H1 (cell line): ENCODE measurements around the gene ATG7. TPM values are rescaled to one million over a fixed set of nuclear protein-coding genes. Genes with fewer than 3 reads are reported as not detected.

Experiments used
- CTCF ChIA-PET: fragments of 300-600 bp; sonication (Branson Sonifier 250); formaldehyde crosslinking; loops from one replicate; lab custom pipeline; 2021; ENCODE audit not compliant: partially characterized antibody; lab: Charles Lee
- POLR2A ChIA-PET: fragments of 300-600 bp; sonication (Branson Sonifier 250); formaldehyde crosslinking; loops from one replicate; lab custom pipeline; 2021; ENCODE audit warnings: inconsistent platforms; ENCODE audit not compliant: partially characterized antibody; lab: Charles Lee
- DNase-seq, 2 experiments: peaks; one replicate each; pipeline versions ENCODE4 v3.0.0 to v3.0.0-alpha.2; 2010 to 2022; ENCODE audit warnings: low spot score in 2 of 2, low read depth in 1 of 2, mixed read lengths in 1 of 2
- FAIRE-seq: peaks from 2 replicates; lab custom pipeline; 2011; peaks lifted over from hg19 to GRCh38; lab: Jason Lieb, UNC
- H2AFZ ChIP-seq: 2 replicates; pipeline ENCODE4 v1.8.1; 2012; ENCODE audit warnings: low read length, inconsistent platforms
- H2AK5ac ChIP-seq: 2 replicates; pipeline ENCODE4 v1.6.1; 2013; ENCODE audit warnings: low read depth, low read length
- H2BK120ac ChIP-seq: replicated peaks from 2 replicates; pipeline ENCODE3; 2013; ENCODE audit warnings: low read depth, low read length, inconsistent platforms
- H2BK12ac ChIP-seq: 2 replicates; pipeline ENCODE4 v1.6.1; 2013; ENCODE audit warnings: low read depth, low read length
- H2BK15ac ChIP-seq: 2 replicates; pipeline ENCODE4 v1.6.1; 2013; ENCODE audit warnings: low read length
- H2BK20ac ChIP-seq: 2 replicates; pipeline ENCODE4 v1.6.1; 2013; ENCODE audit warnings: low read length
- H2BK5ac ChIP-seq: 2 replicates; pipeline ENCODE4 v1.6.1; 2013; ENCODE audit warnings: low read depth, low read length
- H3K14ac ChIP-seq: 2 replicates; pipeline ENCODE4 v1.6.1; 2013; ENCODE audit warnings: inconsistent platforms; ENCODE audit not compliant: insufficient read length
- H3K18ac ChIP-seq: 2 replicates; pipeline ENCODE4 v1.6.1; 2013; ENCODE audit warnings: low read length; ENCODE audit errors: extremely low read depth
- H3K23ac ChIP-seq: 2 replicates; pipeline ENCODE4 v1.6.1; 2013; ENCODE audit warnings: inconsistent platforms; ENCODE audit not compliant: insufficient read length
- H3K23me2 ChIP-seq: 2 replicates; pipeline ENCODE4 v1.6.1; 2013; ENCODE audit warnings: low read depth, low read length
- H3K27ac ChIP-seq: 2 replicates; pipeline ENCODE4 v1.6.1; 2011; ENCODE audit warnings: low read depth, low read length, inconsistent platforms
- H3K27me3 ChIP-seq, 4 experiments: replicated peaks in 1 of 4; 1 replicate in 1 of 4; 2 replicates in 3 of 4; pipeline versions ENCODE4 v1.6.1 to v1.8.1; 2011 to 2013; ENCODE audit warnings: low read length in 3 of 4, mild to moderate bottlenecking in 3 of 4, inconsistent platforms in 2 of 4, mixed read lengths in 2 of 4, moderate library complexity in 1 of 4; ENCODE audit not compliant: control insufficient read depth in 3 of 4, insufficient read depth in 3 of 4; ENCODE audit errors: extremely low read depth in 1 of 4
- H3K36me3 ChIP-seq, 4 experiments: 2 replicates each; pipeline versions ENCODE4 v1.6.1 to v1.8.1; 2011 to 2013; ENCODE audit warnings: mild to moderate bottlenecking in 4 of 4, low read length in 3 of 4, moderate library complexity in 2 of 4, control low read depth in 1 of 4, inconsistent platforms in 1 of 4; ENCODE audit not compliant: insufficient read depth in 4 of 4, control insufficient read depth in 2 of 4
- H3K4ac ChIP-seq: replicated peaks from 2 replicates; pipeline ENCODE3; 2013; ENCODE audit warnings: low read length, low read depth, mixed read lengths, inconsistent platforms; ENCODE audit not compliant: insufficient read length
- H3K4me1 ChIP-seq, 4 experiments: replicated peaks in 1 of 4; 1 replicate in 1 of 4; 2 replicates in 3 of 4; pipeline versions ENCODE4 v1.6.1 to v1.8.1; 2011 to 2013; ENCODE audit warnings: low read length in 3 of 4, inconsistent platforms in 2 of 4, mixed read lengths in 1 of 4; ENCODE audit not compliant: insufficient read depth in 4 of 4, control insufficient read depth in 3 of 4
- H3K4me2 ChIP-seq, 2 experiments: 2 replicates each; pipeline versions ENCODE4 v1.6.1 to v1.8.1; 2011 to 2013; ENCODE audit warnings: low read depth in 2 of 2, low read length in 2 of 2, control low read depth in 1 of 2, inconsistent platforms in 1 of 2, mild to moderate bottlenecking in 1 of 2; ENCODE audit not compliant: insufficient read depth in 1 of 2
- H3K4me3 ChIP-seq, 4 experiments: fragments of 200-600, 300-600 bp in 1 of 4; sonication (generic), shearing (Covaris generic), sonication (Bioruptor Twin) in 1 of 4; 2 replicates each; pipeline versions ENCODE4 v1.5.1 to v1.8.1; 2011 to 2016; ENCODE audit warnings: low read length in 4 of 4, low read depth in 3 of 4, control low read depth in 2 of 4, inconsistent platforms in 2 of 4, mild to moderate bottlenecking in 2 of 4, mixed read lengths in 1 of 4, moderate library complexity in 1 of 4; ENCODE audit not compliant: insufficient read depth in 2 of 4; ENCODE audit errors: extremely low read depth in 1 of 4
- H3K56ac ChIP-seq: replicated peaks from 2 replicates; pipeline ENCODE3; 2013; ENCODE audit warnings: low read depth, mild to moderate bottlenecking, mixed read lengths, low read length, inconsistent platforms; ENCODE audit not compliant: insufficient read length
- H3K79me1 ChIP-seq: 2 replicates; pipeline ENCODE4 v1.6.1; 2013; ENCODE audit warnings: low read depth, low read length, control low read depth
- H3K79me2 ChIP-seq, 2 experiments: 2 replicates each; pipeline versions ENCODE4 v1.6.1 to v1.8.1; 2012 to 2013; ENCODE audit warnings: low read length in 2 of 2, mild to moderate bottlenecking in 2 of 2, inconsistent platforms in 1 of 2; ENCODE audit not compliant: insufficient read depth in 2 of 2, control insufficient read depth in 1 of 2
- H3K9ac ChIP-seq, 4 experiments: replicated peaks in 1 of 4; 1 replicate in 1 of 4; 2 replicates in 3 of 4; pipeline versions ENCODE4 v1.6.1 to v1.8.1; 2011 to 2013; ENCODE audit warnings: low read depth in 3 of 4, low read length in 3 of 4, control low read depth in 2 of 4, mild to moderate bottlenecking in 2 of 4, moderate library complexity in 2 of 4, inconsistent platforms in 1 of 4; ENCODE audit errors: extremely low read depth in 1 of 4
- H3K9me3 ChIP-seq, 2 experiments: 2 replicates each; pipeline versions ENCODE4 v1.6.1 to v1.8.1; 2012 to 2013; ENCODE audit warnings: mild to moderate bottlenecking in 2 of 2, moderate library complexity in 2 of 2, control low read depth in 1 of 2, inconsistent platforms in 1 of 2, low read depth in 1 of 2, low read length in 1 of 2, mixed read lengths in 1 of 2; ENCODE audit not compliant: insufficient read depth in 2 of 2
- H4K20me1 ChIP-seq, 2 experiments: replicated peaks in 1 of 2; 2 replicates each; pipeline versions ENCODE3 to v1.8.1; 2011 to 2013; ENCODE audit warnings: inconsistent platforms in 2 of 2, low read length in 2 of 2, mild to moderate bottlenecking in 1 of 2; ENCODE audit not compliant: insufficient read depth in 2 of 2, control insufficient read depth in 1 of 2
- H4K5ac ChIP-seq: 2 replicates; pipeline ENCODE4 v1.6.1; 2013; ENCODE audit warnings: low read length, low read depth, mixed read lengths, inconsistent platforms; ENCODE audit not compliant: insufficient read length
- H4K8ac ChIP-seq: 2 replicates; pipeline ENCODE4 v1.8.0; 2013; ENCODE audit warnings: mild to moderate bottlenecking, moderate library complexity, low read length, inconsistent platforms; ENCODE audit not compliant: insufficient read depth; ENCODE audit errors: extremely low read depth
- H4K91ac ChIP-seq: replicated peaks from 2 replicates; pipeline ENCODE3; 2013; ENCODE audit warnings: low read length, mixed read lengths, inconsistent platforms; ENCODE audit not compliant: insufficient read length
- BACH1 ChIP-seq: IDR thresholded peaks from 2 replicates; pipeline ENCODE4 v1.6.1; 2012; ENCODE audit warnings: low read length, improper control_type of control experiment
- CBX5 ChIP-seq: fragments of 300-800, 300-1000 bp; sonication (generic); IDR thresholded peaks from 2 replicates; pipeline ENCODE4 v1.7.1; 2016; ENCODE audit warnings: antibody characterized with exemption, low read length, low read depth
- KDM4A ChIP-seq: IDR thresholded peaks from one replicate; pipeline ENCODE4 v1.7.1; 2012; ENCODE audit warnings: low read depth, mild to moderate bottlenecking, moderate library complexity, low read length, inconsistent platforms; ENCODE audit not compliant: severe bottlenecking
- POLR2A ChIP-seq, 2 experiments: IDR thresholded peaks; 1 replicate in 1 of 2; 2 replicates in 1 of 2; pipeline ENCODE4 v1.6.1; 2011; ENCODE audit warnings: low read depth in 2 of 2, low read length in 2 of 2, mild to moderate bottlenecking in 2 of 2; ENCODE audit errors: control extremely low read depth in 1 of 2
- SP2 ChIP-seq: IDR thresholded peaks from 2 replicates; pipeline ENCODE4 v1.6.1; 2012; ENCODE audit warnings: mild to moderate bottlenecking, low read length, inconsistent platforms
- TAF7 ChIP-seq: optimal IDR thresholded peaks from 2 replicates; pipeline ENCODE3; 2011; ENCODE audit warnings: low read depth, mild to moderate bottlenecking, inconsistent platforms, low read length, moderate library complexity, borderline replicate concordance
- TBP ChIP-seq: IDR thresholded peaks from 2 replicates; pipeline ENCODE4 v1.6.1; 2011; ENCODE audit warnings: low read depth, low read length, improper control_type of control experiment
- WGBS, 2 experiments: shearing (Covaris generic) in 1 of 2; methylation state at CpG; one replicate each; pipeline versions ENCODE4 v1.1.6 to v1.1.7; 2013 to 2015; ENCODE audit warnings: low lambda C conversion rate in 2 of 2, mixed read lengths in 2 of 2, inconsistent platforms in 1 of 2, low coverage in 1 of 2, missing lambda C conversion rate in 1 of 2; ENCODE audit not compliant: insufficient replicate concordance in 2 of 2, insufficient coverage in 1 of 2, insufficient read length in 1 of 2; ENCODE audit errors: extremely low coverage in 1 of 2, missing lambda C conversion rate in 1 of 2; 5-methylcytosine and 5-hydroxymethylcytosine counted together
- polyA plus RNA-seq, 7 experiments: library from polyadenylated mRNA; depleted of rRNA in 3 of 7; stranded (reverse) in 5 of 7; unstranded in 2 of 7; fragments of >200 nt in 5 of 7; fragments of 200-250 nt in 2 of 7; gene quantifications; 1 replicate in 5 of 7; 2 replicates in 1 of 7; 4 replicates in 1 of 7; pipeline versions ENCODE4 v1.2.1 to v1.2.3, GENCODE V29; 2011 to 2013; ENCODE audit warnings: missing spikeins in 2 of 7, mixed read lengths in 2 of 7
- total RNA-seq: library from RNA; stranded (reverse); fragmentation: NEBNext Ultra II Directional; extraction: Animal tissue kit (Norgen Biotek cat#: 25700); gene quantifications from 2 replicates; pipeline ENCODE4 v1.2.1, GENCODE V29; 2021
- TF ChIP-seq, protein P1 (sequence below): IDR thresholded peaks from 2 replicates; pipeline ENCODE4 v1.6.1; 2011; ENCODE audit warnings: low read length, improper control_type of control experiment

Gene ATG7
- total and polyA plus RNA-seq, 2 of the 8 experiments (the other 6 are each of a cell fraction or from before 2014, with no cell fraction given): 15.0 to 19.1 TPM

GRCh38 chr3:11522398-11522715 lies 250.2 kb downstream of the ATG7 start:
- POLR2A ChIA-PET: interaction anchor here (0.6 kb wide), 1 partner anchor 12 kb away, joined by 3 read pairs; no protein-coding TSS in a partner anchor

More at GRCh38 chr3:11522398-11522715, 250.2 kb downstream of the ATG7 start:
- WGBS, 2 experiments: 99% methylated on average over 5 of the region's 5 CpGs; no CpG with 5 or more reads in 1 of the 2 experiments
- no peaks in the 10 kb centered on the region for H3K79me1 ChIP-seq
- H3K23ac ChIP-seq: no peak overlapping the region
- H3K14ac ChIP-seq: no peak overlapping the region
- no peak overlapping the region for H2AK5ac ChIP-seq
- TF ChIP-seq CBX5: no peak
- TF ChIP-seq KDM4A: no peak
- no peak for TF ChIP-seq SP2
- TF ChIP-seq TBP: no peak
- TF ChIP-seq, protein P1, sequence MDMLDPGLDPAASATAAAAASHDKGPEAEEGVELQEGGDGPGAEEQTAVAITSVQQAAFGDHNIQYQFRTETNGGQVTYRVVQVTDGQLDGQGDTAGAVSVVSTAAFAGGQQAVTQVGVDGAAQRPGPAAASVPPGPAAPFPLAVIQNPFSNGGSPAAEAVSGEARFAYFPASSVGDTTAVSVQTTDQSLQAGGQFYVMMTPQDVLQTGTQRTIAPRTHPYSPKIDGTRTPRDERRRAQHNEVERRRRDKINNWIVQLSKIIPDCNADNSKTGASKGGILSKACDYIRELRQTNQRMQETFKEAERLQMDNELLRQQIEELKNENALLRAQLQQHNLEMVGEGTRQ: no peak
- no peak for TF ChIP-seq POLR2A (IDR thresholded peaks at IDR 0.05; ENCODE audit: control extremely low read depth in 1 of 2, low read depth in 2 of 2, low read length in 2 of 2)
- TF ChIP-seq TAF7: no peak
- TF ChIP-seq BACH1: no peak
- DNase-seq (no peak), FAIRE-seq (no peak)
- H3K18ac ChIP-seq: no peak overlapping the region
- no peaks in the 10 kb centered on the region for H3K9me3 ChIP-seq
- H3K36me3 ChIP-seq: no peaks in the 10 kb centered on the region
- H4K5ac ChIP-seq: no peak overlapping the region
- no peaks in the 10 kb centered on the region for H3K27me3 ChIP-seq
- no peak overlapping the region for H2BK5ac ChIP-seq
- CTCF ChIA-PET: interaction anchor here (0.6 to 1.4 kb wide), 9 partner anchors 10 to 282 kb away, joined by 3 to 4 read pairs (median 3); no protein-coding TSS in a partner anchor
- H3K79me2 ChIP-seq: no peaks in the 10 kb centered on the region
- no peak overlapping the region for H2BK20ac ChIP-seq
- H3K23me2 ChIP-seq: no peaks in the 10 kb centered on the region
- H4K8ac ChIP-seq: no peak overlapping the region
- H2BK15ac ChIP-seq: no peak overlapping the region
- H2BK12ac ChIP-seq: no peak overlapping the region
- H3K4ac ChIP-seq: no peak overlapping the region
- no peak overlapping the region for H3K56ac ChIP-seq
- no peak overlapping the region for H2BK120ac ChIP-seq
- H3K4me1 ChIP-seq: no peaks in the 10 kb centered on the region; a peak in 1 of 7 replicates
- H4K20me1 ChIP-seq: no peaks in the 10 kb centered on the region
- H3K9ac ChIP-seq: no peak overlapping the region
- H2AFZ ChIP-seq: no peak overlapping the region
- H3K4me2 ChIP-seq: no peak overlapping the region
- H3K4me3 ChIP-seq: no peak overlapping the region
- H4K91ac ChIP-seq: no peak overlapping the region
- H3K27ac ChIP-seq: no peak overlapping the region
